Adrenal gland (tissue), 12 donors: Measurements from ENCODE around the gene TFPI. TPM values are rescaled to one million over a fixed set of nuclear protein-coding genes. Genes with fewer than 3 reads are reported as not detected.

Experiments used
- DNase-seq, 7 donors: peaks; one replicate each; pipeline ENCODE4 v3.0.0-alpha.2; 2019 to 2020
- H3K27ac ChIP-seq, 5 donors: fragments of 200-600 bp; sonication (generic) in 4 of 5; 1 replicate in 3 of 5; 2 replicates in 2 of 5; pipeline versions ENCODE4 v1.5.1 to v1.8.0; 2016 to 2020; ENCODE audit warnings: mild to moderate bottlenecking in 1 of 5
- H3K27me3 ChIP-seq: fragments of 200-600 bp; 2 replicates; pipeline ENCODE4 v1.8.0; 2021
- H3K36me3 ChIP-seq, 2 donors: fragments of 200-600 bp; replicated peaks in 1 of 2; 1 replicate in 1 of 2; 2 replicates in 1 of 2; pipeline versions ENCODE4 v1.5.1 to v1.8.0; 2018 to 2022
- H3K4me1 ChIP-seq, 2 donors: fragments of 200-600 bp; replicated peaks in 1 of 2; 1 replicate in 1 of 2; 2 replicates in 1 of 2; pipeline versions ENCODE4 v1.5.1 to v1.8.0; 2018 to 2021
- H3K4me3 ChIP-seq, 4 donors: fragments of 200-600 bp; sonication (generic) in 3 of 4; one replicate each; pipeline ENCODE4 v1.5.1; 2016 to 2018
- H3K9me3 ChIP-seq, 3 donors: fragments of 200-600 bp; sonication (generic) in 1 of 3; replicated peaks in 1 of 3; 1 replicate in 2 of 3; 2 replicates in 1 of 3; pipeline versions ENCODE4 v1.5.1 to v1.8.0; 2016 to 2021
- CTCF ChIP-seq, 6 experiments: fragments of 450-650 bp in 4 of 6; fragments of 200-600 bp in 2 of 6; sonication (generic) in 1 of 6; IDR thresholded peaks; 1 replicate in 5 of 6; 2 replicates in 1 of 6; pipeline versions ENCODE4 v1.5.1 to v1.8.0; 2016 to 2021; ENCODE audit warnings: antibody characterized with exemption in 6 of 6, mild to moderate bottlenecking in 2 of 6, moderate library complexity in 1 of 6
- POLR2A ChIP-seq, 2 donors: fragments of 450-650 bp; IDR thresholded peaks; one replicate each; pipeline ENCODE4 v1.6.1; 2017; ENCODE audit warnings: antibody characterized with exemption in 2 of 2, mild to moderate bottlenecking in 2 of 2, moderate library complexity in 1 of 2
- WGBS, 4 donors: extraction: QIAGEN DNeasy Blood & Tissue Kit in 2 of 4; methylation state at CpG; one replicate each; pipeline versions ENCODE4 v1.1.5 to v1.1.7; 2013 to 2017; 5-methylcytosine and 5-hydroxymethylcytosine counted together
- intact Hi-C, 2 donors: fragments of 100-400 bp; cut with DNase I; formaldehyde crosslinking; loops; one replicate each; pipeline versions ENCODE4 v1.14.1 to v1.15.0; 2022 to 2023
- polyA plus RNA-seq, 3 donors: library from polyadenylated mRNA; stranded (reverse); fragments of 200-250 nt in 2 of 3; fragments of 350-450 nt in 1 of 3; fragmentation: Illumina TruSeq in 1 of 3; extraction: RNeasy Lipid Tissue Mini Kit (QIAGEN cat#74804) in 1 of 3; gene quantifications; one replicate each; pipeline ENCODE4 v1.2.3, GENCODE V29; 2013 to 2014
- small RNA-seq, 2 donors: library from RNA; depleted of rRNA; stranded (forward); fragments of <200 nt; gene quantifications; one replicate each; pipeline ENCODE3, GENCODE V24; 2016
- total RNA-seq, 9 donors: library from RNA; depleted of rRNA in 4 of 9; stranded (reverse); fragments of >200 nt in 4 of 9; fragments of 120-200 nt in 1 of 9; fragmentation: NEBNext Ultra II Directional in 1 of 9; extraction: Animal tissue kit (Norgen Biotek cat#: 25700) in 1 of 9; gene quantifications; one replicate each; pipeline versions ENCODE4 v1.1.0 to v1.2.4, GENCODE V29; 2013 to 2023
- donor health status: healthy with polysubstance abuse.
- donor health status: Bipolar disorder and iron deficiency.
- donor health status: DM: yes; HTN: yes; CAD: no.
- donor health status: DM: no; HTN: no; CAD: no.
- donor health status: DM: no; HTN: no; CAD: no.
- donor health status: DM: yes; HTN: yes; CAD: no.

TFPI gene
- total and polyA plus RNA-seq, 12 donors: 19.7 to 104 (median 33.9) TPM

- Histone ChIP-seq H3K27ac (no peak overlapping the region), H3K27me3 (no peaks in the 10 kb centered on the region), H3K4me1 (no peaks in the 10 kb centered on the region), H3K9me3 (no peaks in the 10 kb centered on the region), H3K4me3 (no peak overlapping the region), H3K36me3 (no peaks in the 10 kb centered on the region)
- TF ChIP-seq POLR2A (IDR thresholded peaks at IDR 0.05) (no peak), CTCF (IDR thresholded peaks at IDR 0.05) (no peak)
- no peak for DNase-seq
- intact Hi-C loops: no loop called here
- WGBS, 4 donors: 74 to 84% (median 77%) methylated on average over 4 to 5 of the region's 5 CpGs
Observed at GRCh38 chr2:187415449-187415848, 138.8 kb downstream of the TFPI start.

Small RNA genes lying within 50 kb of the gene (small RNA-seq; reads per million reads assigned to genes)
- 0 reads per million in 2 donors for gene GAPDHP59

Other genes starting within 250 kb of the TFPI start
- gene CALCRL, start 106.2 kb downstream of the TFPI start, total RNA-seq: 10 to 100 TPM; 18.2 to 37.1 (median 29.7) TPM
- gene CALCRL, start 106.2 kb downstream of the TFPI start, polyA plus RNA-seq: 10 to 100 TPM in 1 of 3 donors, 1 to 10 TPM in 2; 3.2 to 23.0 (median 6.2) TPM